ENCODE measurements around the gene PLCG2. TPM values are rescaled to one million over a fixed set of nuclear protein-coding genes. Genes with fewer than 3 reads are reported as not detected.

The PLCG2 gene
- polyA plus RNA-seq, 1 donor from 2014 or later, result not detected

GRCh38 chr16:81780350-81780749 is 1.3 kb downstream of the PLCG2 start:
- Histone ChIP-seq H3K4me2 (ENCODE audit: low read length) (no peak overlapping the region), H3K79me2 (replicated peaks; ENCODE audit: insufficient read depth, low read length) (no peaks in the 10 kb centered on the region), H2AFZ (ENCODE audit: low read depth, low read length) (no peak overlapping the region), H3K27me3 (ENCODE audit: insufficient read depth, low read depth, low read length) (peaks cover 37% of the 10 kb centered on the region), H3K4me3 (ENCODE audit: low read length) (no peak overlapping the region), H3K27ac (ENCODE audit: low read length) (no peak overlapping the region), H3K36me3 (ENCODE audit: insufficient read depth, low read length) (no peaks in the 10 kb centered on the region), H3K9me2 (ENCODE audit: insufficient read depth, low read length) (no peaks in the 10 kb centered on the region), H3K9ac (ENCODE audit: low read length) (no peak overlapping the region), H3K9me3 (ENCODE audit: low read length) (no peaks in the 10 kb centered on the region), H4K20me1 (ENCODE audit: insufficient read depth) (no peaks in the 10 kb centered on the region), H3F3A (ENCODE audit: insufficient read depth, low read length, poor library complexity, severe bottlenecking) (no peaks in the 10 kb centered on the region)
- no peak for TF ChIP-seq SMC3 (conservative IDR thresholded peaks at IDR 0.05; ENCODE audit: poor library complexity)
- no peak for TF ChIP-seq EP300 (conservative IDR thresholded peaks at IDR 0.05; ENCODE audit: poor library complexity, severe bottlenecking)
- TF ChIP-seq POLR2AphosphoS5 (IDR thresholded peaks at IDR 0.05), result no peak
- TF ChIP-seq TAF1 (IDR thresholded peaks at IDR 0.05; ENCODE audit: low read depth), result no peak
- no peak for TF ChIP-seq REST (IDR thresholded peaks at IDR 0.05; ENCODE audit: borderline replicate concordance)
- no peak for TF ChIP-seq RAD21 (conservative IDR thresholded peaks at IDR 0.05)
- no peak for TF ChIP-seq EZH2 (IDR thresholded peaks at IDR 0.05; ENCODE audit: borderline replicate concordance, insufficient read depth, low read length, poor library complexity, severe bottlenecking)
- TF ChIP-seq CTCF (IDR thresholded peaks at IDR 0.05; ENCODE audit: poor library complexity, severe bottlenecking), result no peak
- no peak for TF ChIP-seq MXI1 (conservative IDR thresholded peaks at IDR 0.05; ENCODE audit: poor library complexity, severe bottlenecking)

- H3K79me2 ChIP-seq (replicated peaks; ENCODE audit: insufficient read depth, low read length), result no peaks in the 10 kb centered on the region
- peaks cover 35% of the 10 kb centered on the region for H3K27me3 ChIP-seq (ENCODE audit: insufficient read depth, low read depth, low read length)
- H3K4me3 ChIP-seq (ENCODE audit: low read length), result no peak overlapping the region
- TF ChIP-seq EZH2 (IDR thresholded peaks at IDR 0.05; ENCODE audit: borderline replicate concordance, insufficient read depth, low read length, poor library complexity, severe bottlenecking) (no peak), RAD21 (conservative IDR thresholded peaks at IDR 0.05) (no peak), POLR2AphosphoS5 (IDR thresholded peaks at IDR 0.05) (no peak), SMC3 (conservative IDR thresholded peaks at IDR 0.05; ENCODE audit: poor library complexity) (no peak), MXI1 (conservative IDR thresholded peaks at IDR 0.05; ENCODE audit: poor library complexity, severe bottlenecking) (no peak), REST (IDR thresholded peaks at IDR 0.05; ENCODE audit: borderline replicate concordance) (no peak), EP300 (conservative IDR thresholded peaks at IDR 0.05; ENCODE audit: poor library complexity, severe bottlenecking) (no peak), TAF1 (IDR thresholded peaks at IDR 0.05; ENCODE audit: low read depth) (no peak), CTCF (IDR thresholded peaks at IDR 0.05; ENCODE audit: poor library complexity, severe bottlenecking) (no peak)
- H3K4me2 ChIP-seq (ENCODE audit: low read length), result no peak overlapping the region
- no peak overlapping the region for H3K9ac ChIP-seq (ENCODE audit: low read length)
- H3F3A ChIP-seq (ENCODE audit: insufficient read depth, low read length, poor library complexity, severe bottlenecking), result no peaks in the 10 kb centered on the region
- H3K9me2 ChIP-seq (ENCODE audit: insufficient read depth, low read length), result no peaks in the 10 kb centered on the region
- no peaks in the 10 kb centered on the region for H3K36me3 ChIP-seq (ENCODE audit: insufficient read depth, low read length)
- no peak overlapping the region for H3K27ac ChIP-seq (ENCODE audit: low read length)
- H4K20me1 ChIP-seq (ENCODE audit: insufficient read depth), result no peaks in the 10 kb centered on the region
- no peaks in the 10 kb centered on the region for H3K9me3 ChIP-seq (ENCODE audit: low read length)
- no peak overlapping the region for H2AFZ ChIP-seq (ENCODE audit: low read depth, low read length)
Observed at GRCh38 chr16:81782236-81782635, 3.1 kb downstream of the PLCG2 start.
